PC-3 (cell line): ENCODE results near the gene SLC9A9.

ENCODE experiments used
- CTCF ChIP-seq: fragments of 300-600 bp; sonication (generic); conservative IDR thresholded peaks from 2 replicates; pipeline ENCODE4 v1.5.1; 2017; ENCODE audit warnings: antibody characterized with exemption, low read depth, mild to moderate bottlenecking, low read length
- EZH2phosphoT487 ChIP-seq: fragments of 300-600 bp; sonication (generic); IDR thresholded peaks from 2 replicates; pipeline ENCODE4 v1.6.1; 2018; ENCODE audit warnings: mild to moderate bottlenecking, antibody characterized with exemption, low read length, borderline replicate concordance

GRCh38 chr3:143770391-143770790, 77.9 kb downstream of the SLC9A9 start:
- TF ChIP-seq CTCF: no peak
- TF ChIP-seq EZH2phosphoT487: no peak
